IPS DF 19.7 (cell line): ENCODE results near the gene TSPAN32.
"Not testable (repeated sequence)": the region's sequence is repeated elsewhere in the genome, so short reads cannot be mapped to it uniquely, and the experiment has no call there.

Experiments
- DNase-seq: peaks from one replicate; pipeline ENCODE4 v3.0.0-alpha.2; 2013; ENCODE audit warnings: low read depth, low spot score

The TSPAN32 gene

GRCh38 chr11:2314525-2315394 is 12.9 kb downstream of the TSPAN32 start:
- DNase-seq: no peak

GRCh38 chr11:2315395-2316168 is 13.8 kb downstream of the TSPAN32 start:
- DNase-seq: no peak

GRCh38 chr11:2316169-2316962 is 14.6 kb downstream of the TSPAN32 start:
- no peak for DNase-seq

- no peak for DNase-seq
Observed at GRCh38 chr11:2316963-2317244, 15.1 kb downstream of the TSPAN32 start.

GRCh38 chr11:2317354-2318050 is 15.7 kb downstream of the TSPAN32 start:
- DNase-seq: no peak

GRCh38 chr11:2318123-2318522 is 16.3 kb downstream of the TSPAN32 start:
- no peak for DNase-seq

GRCh38 chr11:2318707-2319106 is 16.9 kb downstream of the TSPAN32 start:
- DNase-seq: no peak

- DNase-seq: no peak
Observed at GRCh38 chr11:2319791-2320472, 18.1 kb downstream of the TSPAN32 start.

- no peak for DNase-seq
Observed at GRCh38 chr11:2320568-2321310, 18.9 kb downstream of the TSPAN32 start.

- DNase-seq: no peak
Observed at GRCh38 chr11:2321311-2321683, 19.5 kb downstream of the TSPAN32 start.

GRCh38 chr11:2325123-2325522 is 23.3 kb downstream of the TSPAN32 start:
- no peak for DNase-seq

- DNase-seq: no peak
Observed at GRCh38 chr11:2325719-2326118, 23.9 kb downstream of the TSPAN32 start.

GRCh38 chr11:2327032-2327431 is 25.2 kb downstream of the TSPAN32 start:
- no peak for DNase-seq

- no peak for DNase-seq
Observed at GRCh38 chr11:2328021-2328420, 26.2 kb downstream of the TSPAN32 start.

GRCh38 chr11:2328656-2329354 is 27.0 kb downstream of the TSPAN32 start:
- DNase-seq: no peak

GRCh38 chr11:2329551-2329950 is 27.7 kb downstream of the TSPAN32 start:
- no peak for DNase-seq

GRCh38 chr11:2330696-2331095 is 28.9 kb downstream of the TSPAN32 start:
- no peak for DNase-seq

- DNase-seq: no peak
Observed at GRCh38 chr11:2331404-2331803, 29.6 kb downstream of the TSPAN32 start.

- not testable (repeated sequence) for DNase-seq
Observed at GRCh38 chr11:2332569-2332968, 30.8 kb downstream of the TSPAN32 start.
